CD4-positive, alpha-beta T cell (primary cell): ENCODE data around the gene CLEC16A. TPM values are rescaled to one million over a fixed set of nuclear protein-coding genes. Genes with fewer than 3 reads are reported as not detected.

ENCODE experiments used
- ATAC-seq: fragments of 200-7000 bp; cut with Tn5 transposase; one replicate; pipeline ENCODE4 v1.10.0; 2022; ENCODE audit warnings: mild to moderate bottlenecking; ENCODE audit not compliant: poor library complexity
- CTCF ChIA-PET: fragments of 350-600 bp; sonication (Branson Sonifier 250); formaldehyde crosslinking; loops from one replicate; lab custom pipeline; 2021; ENCODE audit warnings: antibody characterized with exemption, inconsistent platforms; lab: Charles Lee
- POLR2A ChIA-PET: fragments of 350-600 bp; sonication (Branson Sonifier 250); formaldehyde crosslinking; loops from one replicate; lab custom pipeline; 2021; ENCODE audit warnings: antibody characterized with exemption, inconsistent platforms; lab: Charles Lee
- DNase-seq, 14 experiments: peaks; one replicate each; pipeline ENCODE4 v3.0.0-alpha.2; 2013 to 2020; ENCODE audit warnings: mixed read lengths in 2 of 14
- H3K27ac ChIP-seq, 2 donors: one replicate each; pipeline versions ENCODE4 v1.5.1 to v1.7.0; 2013; ENCODE audit warnings: low read length in 2 of 2, low read depth in 1 of 2, mild to moderate bottlenecking in 1 of 2
- H3K27me3 ChIP-seq, 2 experiments: 1 replicate in 1 of 2; 2 replicates in 1 of 2; pipeline versions ENCODE4 v1.6.1 to v1.7.0; 2013; ENCODE audit warnings: low read length in 2 of 2, control low read depth in 1 of 2, mild to moderate bottlenecking in 1 of 2, moderate library complexity in 1 of 2; ENCODE audit not compliant: insufficient read depth in 2 of 2, control insufficient read depth in 1 of 2
- H3K36me3 ChIP-seq: one replicate; pipeline ENCODE4 v1.6.1; 2013; ENCODE audit warnings: low read length, control low read depth; ENCODE audit not compliant: insufficient read depth
- H3K4me1 ChIP-seq: one replicate; pipeline ENCODE4 v1.6.1; 2013; ENCODE audit warnings: low read length, control low read depth; ENCODE audit not compliant: insufficient read depth
- H3K4me3 ChIP-seq: one replicate; pipeline ENCODE4 v1.5.1; 2013; ENCODE audit warnings: mild to moderate bottlenecking, low read length, moderate library complexity
- H3K9me3 ChIP-seq, 2 experiments: 1 replicate in 1 of 2; 2 replicates in 1 of 2; pipeline versions ENCODE4 v1.6.1 to v1.7.0; 2013; ENCODE audit warnings: low read length in 2 of 2, mild to moderate bottlenecking in 2 of 2, control low read depth in 1 of 2, moderate library complexity in 1 of 2; ENCODE audit not compliant: control insufficient read depth in 1 of 2, insufficient read depth in 1 of 2
- H3K27ac Mint-ChIP-seq: one replicate; pipeline ENCODE4 v1.8.0; 2020; ENCODE audit warnings: mixed read lengths
- H3K27me3 Mint-ChIP-seq: one replicate; pipeline ENCODE4 v1.8.0; 2021; ENCODE audit warnings: mixed read lengths
- H3K36me3 Mint-ChIP-seq: one replicate; pipeline ENCODE4 v1.8.0; 2021; ENCODE audit warnings: low read depth, mixed read lengths
- H3K4me1 Mint-ChIP-seq: one replicate; pipeline ENCODE4 v1.8.0; 2021; ENCODE audit warnings: low read depth, mixed read lengths
- H3K4me3 Mint-ChIP-seq: one replicate; pipeline ENCODE4 v1.8.0; 2020; ENCODE audit warnings: mild to moderate bottlenecking, mixed read lengths
- H3K9me3 Mint-ChIP-seq: one replicate; pipeline ENCODE4 v1.8.0; 2020; ENCODE audit warnings: mixed read lengths
- intact Hi-C, 2 experiments: fragments of 100-400 bp; cut with DNase I in 1 of 2; cut with micrococcal nuclease in 1 of 2; formaldehyde crosslinking; loops; one replicate each; pipeline versions ENCODE4 v1.15.1 to v1.9.0; 2023 to 2025; cut with DNase I, micrococcal nuclease
- total RNA-seq, 174 experiments: library from RNA in 2 of 174; stranded (reverse) in 2 of 174; gene quantifications; one replicate each; pipeline ENCODE4 v1.2.3 and lab custom pipeline; 2021 to 2026
- TF ChIP-seq, protein P1 (sequence below): fragments of 200-600 bp; IDR thresholded peaks from one replicate; pipeline ENCODE4 v1.8.0; 2022; ENCODE audit warnings: antibody characterized with exemption, mild to moderate bottlenecking

Gene CLEC16A
- total RNA-seq, 2 experiments from 2014 or later = 21.7 to 22.7 TPM

DNA sequence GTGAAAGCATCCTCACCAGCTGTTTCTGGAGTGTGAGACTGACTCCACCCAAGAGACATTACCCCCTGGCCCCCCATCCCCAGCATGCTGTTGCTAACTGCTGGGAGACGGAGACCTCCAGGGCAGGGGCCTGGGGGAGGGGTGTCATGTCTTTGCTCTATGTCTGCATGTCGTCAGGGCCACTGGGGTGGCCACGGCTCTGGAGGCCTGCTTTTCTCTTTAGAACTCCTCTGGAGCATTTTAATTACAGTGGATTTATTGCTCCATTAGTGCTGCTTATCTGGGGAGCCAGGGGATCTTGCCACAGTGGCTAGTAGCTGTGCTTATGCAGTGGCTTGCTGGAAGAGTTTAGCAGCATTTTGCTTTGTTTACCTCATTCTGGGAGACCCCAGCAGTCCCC, 32.3 kb downstream of the CLEC16A start:
- Histone ChIP-seq H3K4me1 (peaks cover 17% of the 10 kb centered on the region), H3K36me3 (peaks cover 48% of the 10 kb centered on the region), H3K27me3 (no peaks in the 10 kb centered on the region), H3K9me3 (no peaks in the 10 kb centered on the region), H3K4me3 (no peak overlapping the region), H3K27ac (no peak overlapping the region)
- ChIA-PET POLR2A (no interaction called here), CTCF (no interaction called here)
- DNase-seq (no peak), ATAC-seq (no peak)
- intact Hi-C loops = no loop called here
- peaks cover 21% of the 10 kb centered on the region for H3K4me1 Mint-ChIP-seq
- peaks cover 76% of the 10 kb centered on the region for H3K36me3 Mint-ChIP-seq
- H3K4me3 Mint-ChIP-seq = no peak overlapping the region
- TF ChIP-seq, protein P1, sequence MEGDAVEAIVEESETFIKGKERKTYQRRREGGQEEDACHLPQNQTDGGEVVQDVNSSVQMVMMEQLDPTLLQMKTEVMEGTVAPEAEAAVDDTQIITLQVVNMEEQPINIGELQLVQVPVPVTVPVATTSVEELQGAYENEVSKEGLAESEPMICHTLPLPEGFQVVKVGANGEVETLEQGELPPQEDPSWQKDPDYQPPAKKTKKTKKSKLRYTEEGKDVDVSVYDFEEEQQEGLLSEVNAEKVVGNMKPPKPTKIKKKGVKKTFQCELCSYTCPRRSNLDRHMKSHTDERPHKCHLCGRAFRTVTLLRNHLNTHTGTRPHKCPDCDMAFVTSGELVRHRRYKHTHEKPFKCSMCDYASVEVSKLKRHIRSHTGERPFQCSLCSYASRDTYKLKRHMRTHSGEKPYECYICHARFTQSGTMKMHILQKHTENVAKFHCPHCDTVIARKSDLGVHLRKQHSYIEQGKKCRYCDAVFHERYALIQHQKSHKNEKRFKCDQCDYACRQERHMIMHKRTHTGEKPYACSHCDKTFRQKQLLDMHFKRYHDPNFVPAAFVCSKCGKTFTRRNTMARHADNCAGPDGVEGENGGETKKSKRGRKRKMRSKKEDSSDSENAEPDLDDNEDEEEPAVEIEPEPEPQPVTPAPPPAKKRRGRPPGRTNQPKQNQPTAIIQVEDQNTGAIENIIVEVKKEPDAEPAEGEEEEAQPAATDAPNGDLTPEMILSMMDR = no peak
- no peak overlapping the region for H3K27ac Mint-ChIP-seq
- no peaks in the 10 kb centered on the region for H3K27me3 Mint-ChIP-seq
- H3K9me3 Mint-ChIP-seq = no peaks in the 10 kb centered on the region

DNA sequence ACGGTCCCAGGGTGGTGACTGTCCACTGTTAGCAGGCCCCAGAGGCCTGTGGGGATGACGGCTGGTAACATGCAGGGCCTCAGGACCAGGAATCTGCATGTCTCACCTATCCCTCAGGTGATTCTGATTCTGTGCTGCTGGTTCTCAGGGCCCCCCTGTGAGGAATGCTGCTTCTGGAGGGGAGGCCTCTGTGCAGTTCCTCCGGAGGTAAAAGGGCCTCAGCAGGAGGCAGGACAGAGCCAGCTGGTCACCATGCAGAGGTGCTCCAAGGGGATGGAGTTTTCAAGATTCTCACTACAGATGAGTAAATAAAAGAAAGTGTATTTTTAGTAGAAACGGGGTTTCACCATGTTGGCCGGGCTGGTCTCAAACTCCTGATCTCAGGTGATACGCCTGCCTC, 33.8 kb downstream of the CLEC16A start:
- H3K4me1 Mint-ChIP-seq = peaks cover 8% of the 10 kb centered on the region
- no peak overlapping the region for H3K27ac ChIP-seq
- ChIA-PET CTCF (no interaction called here), POLR2A (no interaction called here)
- no peaks in the 10 kb centered on the region for H3K9me3 ChIP-seq
- no peak overlapping the region for H3K27ac Mint-ChIP-seq
- peaks cover 75% of the 10 kb centered on the region for H3K36me3 Mint-ChIP-seq
- H3K9me3 Mint-ChIP-seq = no peaks in the 10 kb centered on the region
- TF ChIP-seq, protein P1 = no peak
- no peak for ATAC-seq
- no peak overlapping the region for H3K4me3 ChIP-seq
- peaks cover 48% of the 10 kb centered on the region for H3K36me3 ChIP-seq
- intact Hi-C loops = no loop called here
- peaks cover 9% of the 10 kb centered on the region for H3K4me1 ChIP-seq
- H3K27me3 Mint-ChIP-seq = no peaks in the 10 kb centered on the region
- no peak overlapping the region for H3K4me3 Mint-ChIP-seq
- H3K27me3 ChIP-seq = no peaks in the 10 kb centered on the region
- no peak for DNase-seq

DNA sequence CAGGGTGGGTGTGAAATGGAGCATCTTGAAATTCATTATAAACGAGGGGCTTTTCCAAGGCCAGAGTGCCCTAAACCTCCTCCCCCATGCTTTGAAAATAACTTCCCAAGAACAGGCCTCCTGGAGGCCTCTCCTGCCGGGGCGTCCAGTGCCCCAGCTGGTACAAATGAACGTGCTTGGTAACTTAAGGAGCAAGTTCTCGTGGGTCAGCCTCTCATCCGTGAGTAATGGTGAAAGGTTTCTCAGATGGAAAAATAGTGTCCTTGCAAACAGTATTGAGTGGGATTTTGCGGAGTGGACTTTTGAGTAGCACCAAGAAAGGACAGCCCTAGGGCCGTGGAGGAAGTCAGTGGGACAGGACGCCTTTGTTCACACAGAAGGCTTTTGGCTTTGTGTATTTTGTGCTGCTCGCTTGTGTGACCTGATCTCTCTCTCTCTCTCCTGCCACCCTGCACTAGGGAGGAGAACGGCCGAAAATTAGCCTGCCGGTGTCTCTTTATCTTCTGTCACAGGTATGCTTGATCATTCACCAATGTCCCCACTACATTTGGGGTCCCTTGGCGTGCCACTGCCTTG, 34.6 kb downstream of the CLEC16A start:
- no peak overlapping the region for H3K4me3 Mint-ChIP-seq
- H3K36me3 Mint-ChIP-seq = peaks cover 77% of the 10 kb centered on the region
- H3K4me1 Mint-ChIP-seq = peaks cover 6% of the 10 kb centered on the region
- H3K27ac Mint-ChIP-seq = no peak overlapping the region
- no peaks in the 10 kb centered on the region for H3K9me3 ChIP-seq
- no peaks in the 10 kb centered on the region for H3K27me3 ChIP-seq
- ATAC-seq (no peak), DNase-seq (no peak)
- TF ChIP-seq, protein P1 = no peak
- H3K36me3 ChIP-seq = peaks cover 47% of the 10 kb centered on the region
- ChIA-PET CTCF (no interaction called here), POLR2A (no interaction called here)
- no peaks in the 10 kb centered on the region for H3K9me3 Mint-ChIP-seq
- H3K27ac ChIP-seq = no peak overlapping the region
- H3K27me3 Mint-ChIP-seq = no peaks in the 10 kb centered on the region
- intact Hi-C loops = no loop called here
- peaks cover 9% of the 10 kb centered on the region for H3K4me1 ChIP-seq
- H3K4me3 ChIP-seq = no peak overlapping the region
